ENCODE results near the gene GPR146. TPM values are rescaled to one million over a fixed set of nuclear protein-coding genes. Genes with fewer than 3 reads are reported as not detected.

The GPR146 gene
- total RNA-seq, 1 donor from 2014 or later = 40.0 TPM

GRCh38 chr7:1081931-1082401, 37.6 kb downstream of the GPR146 start:
- intact Hi-C loops (cut with DNase I) = no loop called here
- H3K4me1 ChIP-seq = peaks cover 10% of the 10 kb centered on the region
- no peaks in the 10 kb centered on the region for H3K27me3 ChIP-seq
- H3K36me3 ChIP-seq = no peaks in the 10 kb centered on the region
- TF ChIP-seq CTCF (IDR thresholded peaks at IDR 0.05) = no peak
- H3K9me3 ChIP-seq = no peaks in the 10 kb centered on the region
- DNase-seq (no peak), ATAC-seq (no peak)
- H3K4me3 ChIP-seq = no peak overlapping the region
- H3K27ac ChIP-seq = no peak overlapping the region

DNA sequence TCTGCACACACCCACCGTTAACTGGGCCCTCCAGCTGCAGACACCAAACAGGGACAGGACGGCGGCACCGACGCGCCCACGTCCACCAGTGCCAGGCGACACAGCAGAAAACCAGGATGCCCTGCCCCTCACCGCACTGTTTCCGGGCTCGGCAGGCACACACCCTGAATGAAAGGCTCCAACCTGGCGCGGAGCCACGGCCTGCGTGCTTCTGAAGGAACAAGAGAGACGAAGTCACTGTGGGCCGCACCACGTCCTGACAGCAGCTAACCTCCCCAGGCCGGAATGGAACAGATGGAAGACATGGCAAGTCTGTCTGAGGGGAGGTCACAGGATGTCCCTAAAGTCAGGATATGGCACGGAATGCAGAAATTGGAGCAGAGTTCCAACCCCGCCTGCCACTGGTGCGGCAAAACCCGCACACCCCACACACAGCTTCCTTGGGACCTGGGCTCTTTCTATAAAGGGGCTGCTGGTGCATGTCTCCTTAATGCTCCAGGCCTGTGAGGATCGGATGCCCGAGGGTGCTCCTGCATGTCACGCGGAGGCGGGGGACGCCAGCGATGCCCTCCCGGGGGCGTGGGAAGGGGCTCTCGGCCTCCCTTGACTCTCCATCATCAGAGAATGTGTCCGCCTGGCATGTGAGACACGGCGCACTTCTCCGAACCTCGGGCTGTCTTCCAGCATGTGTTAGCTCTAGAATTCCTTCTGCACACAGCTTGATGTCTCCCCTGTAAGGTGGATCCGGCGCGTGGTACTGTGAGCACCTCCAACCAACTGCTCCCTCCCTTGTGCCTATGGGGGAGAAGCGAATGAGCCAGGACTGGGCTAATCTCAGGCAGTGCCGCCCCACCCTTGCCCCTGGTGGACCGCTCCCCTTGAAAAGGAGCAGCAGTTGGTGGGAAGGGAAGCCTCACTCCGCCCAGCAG, 39.6 kb downstream of the GPR146 start:
- Histone ChIP-seq H3K4me1 (peaks cover 23% of the 10 kb centered on the region), H3K36me3 (no peaks in the 10 kb centered on the region), H3K27ac (no peak overlapping the region), H3K27me3 (no peaks in the 10 kb centered on the region), H3K4me3 (no peak overlapping the region), H3K9me3 (no peaks in the 10 kb centered on the region)
- DNase-seq = no peak
- peak; percentile 7 for ATAC-seq
- intact Hi-C loops (cut with DNase I) = no loop called here
- no peak for TF ChIP-seq CTCF (IDR thresholded peaks at IDR 0.05)

- peaks cover 23% of the 10 kb centered on the region for H3K4me1 ChIP-seq
- H3K9me3 ChIP-seq = no peaks in the 10 kb centered on the region
- no peak for TF ChIP-seq CTCF (IDR thresholded peaks at IDR 0.05)
- no peaks in the 10 kb centered on the region for H3K27me3 ChIP-seq
- intact Hi-C loops (cut with DNase I) = no loop called here
- DNase-seq (no peak), ATAC-seq (no peak)
- no peak overlapping the region for H3K27ac ChIP-seq
- no peak overlapping the region for H3K4me3 ChIP-seq
- H3K36me3 ChIP-seq = no peaks in the 10 kb centered on the region
Observed at GRCh38 chr7:1085266-1085665, 40.9 kb downstream of the GPR146 start.

DNA sequence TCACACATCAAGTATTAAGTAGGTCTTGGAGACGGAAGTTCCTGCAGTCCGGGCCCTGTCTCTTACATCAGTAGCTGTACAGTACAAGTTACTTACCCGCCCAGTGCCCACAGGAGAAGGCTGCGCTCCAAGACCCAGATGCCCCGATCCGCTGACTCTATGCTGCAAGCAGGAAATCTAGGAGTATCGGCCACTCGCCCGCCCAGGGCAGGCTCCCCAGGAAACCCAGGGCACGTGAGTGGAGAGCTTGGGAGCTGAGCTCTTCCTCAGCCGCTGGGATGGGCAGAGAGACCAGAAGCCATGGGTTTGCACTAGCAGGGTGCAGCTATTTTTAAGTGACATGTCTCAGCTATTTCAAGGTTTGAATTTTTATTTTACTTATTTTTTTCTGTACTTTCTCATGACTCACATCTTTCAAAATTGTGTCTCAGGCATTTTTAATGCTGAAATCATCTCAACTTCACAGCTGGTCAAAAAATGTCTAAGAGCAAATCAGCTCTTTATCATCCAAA, 41.6 kb downstream of the GPR146 start:
- peaks cover 23% of the 10 kb centered on the region for H3K4me1 ChIP-seq
- H3K27me3 ChIP-seq = no peaks in the 10 kb centered on the region
- ATAC-seq (no peak), DNase-seq (no peak)
- H3K36me3 ChIP-seq = no peaks in the 10 kb centered on the region
- no peaks in the 10 kb centered on the region for H3K9me3 ChIP-seq
- H3K27ac ChIP-seq = no peak overlapping the region
- intact Hi-C loops (cut with DNase I) = no loop called here
- H3K4me3 ChIP-seq = no peak overlapping the region
- no peak for TF ChIP-seq CTCF (IDR thresholded peaks at IDR 0.05)

GRCh38 chr7:1086588-1087464, 42.5 kb downstream of the GPR146 start:
- peaks cover 23% of the 10 kb centered on the region for H3K4me1 ChIP-seq
- peak overlapping the region; percentile 49 for H3K4me3 ChIP-seq
- peak; percentile 79 for ATAC-seq
- H3K27me3 ChIP-seq = no peaks in the 10 kb centered on the region
- intact Hi-C loops (cut with DNase I) = no loop called here
- DNase-seq = peak; percentile 85
- H3K36me3 ChIP-seq = no peaks in the 10 kb centered on the region
- TF ChIP-seq CTCF (IDR thresholded peaks at IDR 0.05) = peak; percentile 96
- no peaks in the 10 kb centered on the region for H3K9me3 ChIP-seq
- H3K27ac ChIP-seq = peak overlapping the region; percentile 14
